PFSK-1 (cell line): Measurements from ENCODE around the gene CIB1.

Experiments
- FOXP2 ChIP-seq: optimal IDR thresholded peaks from 2 replicates; pipeline ENCODE3; 2011; ENCODE audit warnings: borderline replicate concordance, control low read depth, inconsistent platforms; ENCODE audit not compliant: insufficient read depth; ENCODE audit errors: extremely low read length, extremely low read depth
- POLR2AphosphoS5 ChIP-seq: IDR thresholded peaks from 2 replicates; pipeline ENCODE4 v1.6.1; 2012; ENCODE audit warnings: low read depth, mild to moderate bottlenecking, control low read depth, low read length, moderate library complexity
- REST ChIP-seq, 2 experiments: IDR thresholded peaks; 2 replicates each; pipeline versions ENCODE4 v1.6.1 to v1.8.0; 2011 to 2012; ENCODE audit warnings: low read depth in 2 of 2, low read length in 2 of 2, control low read depth in 1 of 2, inconsistent platforms in 1 of 2, mild to moderate bottlenecking in 1 of 2, moderate library complexity in 1 of 2; ENCODE audit not compliant: insufficient read depth in 1 of 2
- SIN3A ChIP-seq: IDR thresholded peaks from 2 replicates; pipeline ENCODE4 v1.6.1; 2012; ENCODE audit warnings: mild to moderate bottlenecking, low read length, moderate library complexity, borderline replicate concordance; ENCODE audit not compliant: insufficient read depth
- TAF1 ChIP-seq: IDR thresholded peaks from 2 replicates; pipeline ENCODE4 v1.6.1; 2012; ENCODE audit warnings: low read length, control low read depth, borderline replicate concordance; ENCODE audit not compliant: insufficient read depth

Gene CIB1

DNA sequence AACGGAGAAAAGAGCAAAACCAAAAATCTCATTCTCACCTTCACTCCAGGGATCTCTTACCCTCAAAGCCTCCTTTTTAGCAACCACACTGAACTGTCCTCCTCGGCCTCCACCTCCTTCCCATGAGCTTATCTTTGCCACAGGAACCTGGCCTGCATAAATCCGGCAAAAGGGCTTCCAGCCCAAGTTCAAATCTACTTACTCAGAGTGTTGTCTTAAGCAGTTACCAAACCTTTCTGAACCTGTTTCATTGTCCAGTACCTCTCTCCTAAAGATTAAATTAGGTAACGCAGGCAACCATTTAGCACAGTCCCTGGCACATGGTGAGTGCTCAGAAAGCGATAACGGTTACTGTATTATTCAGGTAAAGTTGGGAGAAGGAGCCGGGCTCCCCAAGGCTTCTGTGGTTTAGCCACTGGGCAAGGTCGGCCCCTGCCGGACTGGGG, 777 bp downstream of the CIB1 start:
- TF ChIP-seq SIN3A (no peak), POLR2AphosphoS5 (no peak), TAF1 (no peak)

GRCh38 chr15:90232196-90232595, 1.5 kb downstream of the CIB1 start:
- TF ChIP-seq POLR2AphosphoS5 = no peak

- TF ChIP-seq POLR2AphosphoS5 (no peak), REST (IDR thresholded peaks at IDR 0.05; ENCODE audit: insufficient read depth in 1 of 2, low read depth in 2 of 2, low read length in 2 of 2) (no peak), TAF1 (no peak), FOXP2 (no peak), SIN3A (no peak)
Observed at GRCh38 chr15:90231028-90232017, 2.4 kb downstream of the CIB1 start.

GRCh38 chr15:90230610-90231009, 3.1 kb downstream of the CIB1 start:
- TF ChIP-seq SIN3A = no peak
- TF ChIP-seq FOXP2 = no peak
- no peak for TF ChIP-seq REST (IDR thresholded peaks at IDR 0.05; ENCODE audit: insufficient read depth in 1 of 2, low read depth in 2 of 2, low read length in 2 of 2)
- no peak for TF ChIP-seq POLR2AphosphoS5
- TF ChIP-seq TAF1 = no peak

GRCh38 chr15:90230071-90230494, 3.7 kb downstream of the CIB1 start:
- TF ChIP-seq REST (IDR thresholded peaks at IDR 0.05; ENCODE audit: insufficient read depth in 1 of 2, low read depth in 2 of 2, low read length in 2 of 2) = no peak
- no peak for TF ChIP-seq POLR2AphosphoS5
- no peak for TF ChIP-seq SIN3A
- TF ChIP-seq TAF1 = no peak
- TF ChIP-seq FOXP2 = no peak

DNA sequence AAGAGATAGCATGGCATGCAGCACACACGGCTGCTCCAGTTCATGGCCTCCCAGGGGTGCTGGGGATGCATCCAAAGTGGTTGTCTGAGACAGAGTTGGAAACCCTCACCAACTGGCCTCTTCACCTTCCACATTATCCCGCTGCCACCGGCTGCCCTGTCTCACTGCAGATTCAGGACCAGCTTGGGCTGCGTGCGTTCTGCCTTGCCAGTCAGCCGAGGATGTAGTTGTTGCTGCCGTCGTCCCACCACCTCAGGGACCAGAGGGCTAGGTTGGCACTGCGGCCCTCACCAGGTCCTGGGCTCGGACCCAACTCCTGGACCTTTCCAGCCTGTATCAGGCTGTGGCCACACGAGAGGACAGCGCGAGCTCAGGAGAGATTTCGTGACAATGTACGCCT, 4.8 kb downstream of the CIB1 start:
- no peak for TF ChIP-seq REST (IDR thresholded peaks at IDR 0.05; ENCODE audit: insufficient read depth in 1 of 2, low read depth in 2 of 2, low read length in 2 of 2)
- no peak for TF ChIP-seq POLR2AphosphoS5
- no peak for TF ChIP-seq TAF1
- no peak for TF ChIP-seq SIN3A
- TF ChIP-seq FOXP2 = no peak
